Measurements from ENCODE around the gene KIAA0825.

Gene KIAA0825

GRCh38 chr5:94545870-94546625, 72.4 kb downstream of the KIAA0825 start:
- no peak overlapping the region for H3K4me3 ChIP-seq (ENCODE audit: low read length)
- H3K4me1 ChIP-seq (ENCODE audit: low read length) = no peaks in the 10 kb centered on the region
- H3K9ac ChIP-seq (ENCODE audit: low read length) = no peak overlapping the region
- no peaks in the 10 kb centered on the region for H3K27me3 ChIP-seq (ENCODE audit: low read depth, low read length)
- no peak overlapping the region for H3K4me2 ChIP-seq (ENCODE audit: low read length)
- peaks cover 3% of the 10 kb centered on the region; the same call in 1 of the 2 replicates for H3K9me3 ChIP-seq (ENCODE audit: insufficient read depth, low read length)
- H3K79me2 ChIP-seq (ENCODE audit: low read length) = no peaks in the 10 kb centered on the region
- no peak overlapping the region for H3K27ac ChIP-seq (ENCODE audit: low read length)
- TF ChIP-seq EZH2phosphoT487 (IDR thresholded peaks at IDR 0.05; ENCODE audit: low read depth) (no peak), CTCF (IDR thresholded peaks at IDR 0.05; ENCODE audit: low read depth, low read length) (no peak)
- no peaks in the 10 kb centered on the region for H3K36me3 ChIP-seq (replicated peaks; ENCODE audit: low read depth, low read length)
- H2AFZ ChIP-seq (ENCODE audit: low read depth, low read length) = no peak overlapping the region
- H4K20me1 ChIP-seq (ENCODE audit: insufficient read depth, low read length) = no peaks in the 10 kb centered on the region

GRCh38 chr5:94544875-94545547, 73.4 kb downstream of the KIAA0825 start:
- TF ChIP-seq CTCF (IDR thresholded peaks at IDR 0.05; ENCODE audit: low read depth, low read length) = no peak
- no peak for TF ChIP-seq EZH2phosphoT487 (IDR thresholded peaks at IDR 0.05; ENCODE audit: low read depth)
- H3K9me3 ChIP-seq (ENCODE audit: insufficient read depth, low read length) = peaks cover 4% of the 10 kb centered on the region; the same call in 1 of the 2 replicates
- H3K4me3 ChIP-seq (ENCODE audit: low read length) = no peak overlapping the region
- H3K4me1 ChIP-seq (ENCODE audit: low read length) = no peaks in the 10 kb centered on the region
- no peak overlapping the region for H3K9ac ChIP-seq (ENCODE audit: low read length)
- no peaks in the 10 kb centered on the region for H3K27me3 ChIP-seq (ENCODE audit: low read depth, low read length)
- H3K27ac ChIP-seq (ENCODE audit: low read length) = no peak overlapping the region
- no peak overlapping the region for H3K4me2 ChIP-seq (ENCODE audit: low read length)
- H3K79me2 ChIP-seq (ENCODE audit: low read length) = no peaks in the 10 kb centered on the region
- no peak overlapping the region for H2AFZ ChIP-seq (ENCODE audit: low read depth, low read length)
- no peaks in the 10 kb centered on the region for H3K36me3 ChIP-seq (replicated peaks; ENCODE audit: low read depth, low read length)
- no peaks in the 10 kb centered on the region for H4K20me1 ChIP-seq (ENCODE audit: insufficient read depth, low read length)

GRCh38 chr5:94544031-94544650, 74.3 kb downstream of the KIAA0825 start:
- Histone ChIP-seq H3K9ac (ENCODE audit: low read length) (no peak overlapping the region), H3K4me1 (ENCODE audit: low read length) (no peaks in the 10 kb centered on the region), H2AFZ (ENCODE audit: low read depth, low read length) (no peak overlapping the region), H3K79me2 (ENCODE audit: low read length) (no peaks in the 10 kb centered on the region), H3K27ac (ENCODE audit: low read length) (no peak overlapping the region), H4K20me1 (ENCODE audit: insufficient read depth, low read length) (no peaks in the 10 kb centered on the region), H3K9me3 (ENCODE audit: insufficient read depth, low read length) (peaks cover 4% of the 10 kb centered on the region; the same call in 1 of the 2 replicates), H3K4me3 (ENCODE audit: low read length) (no peak overlapping the region), H3K27me3 (ENCODE audit: low read depth, low read length) (no peaks in the 10 kb centered on the region), H3K4me2 (ENCODE audit: low read length) (no peak overlapping the region), H3K36me3 (replicated peaks; ENCODE audit: low read depth, low read length) (no peaks in the 10 kb centered on the region)
- no peak for TF ChIP-seq CTCF (IDR thresholded peaks at IDR 0.05; ENCODE audit: low read depth, low read length)
- TF ChIP-seq EZH2phosphoT487 (IDR thresholded peaks at IDR 0.05; ENCODE audit: low read depth) = no peak
